Thoracic aorta (tissue), 2 donors: ENCODE results near the gene KLHL3. TPM values are rescaled to one million over a fixed set of nuclear protein-coding genes. Genes with fewer than 3 reads are reported as not detected.

ENCODE experiments used
- ATAC-seq: fragments of 150-250 bp; one replicate; pipeline ENCODE4 v1.8.0; 2017; ENCODE audit warnings: low read depth; ENCODE audit not compliant: insufficient number of reproducible peaks, low FRiP score
- DNase-seq: peaks from one replicate; pipeline ENCODE4 v3.0.0-alpha.2; 2020; ENCODE audit warnings: low spot score
- H3K27ac ChIP-seq, 2 donors: fragments of 200-600 bp; sonication (generic); 1 replicate in 1 of 2; 2 replicates in 1 of 2; pipeline ENCODE4 v1.5.1; 2016; ENCODE audit warnings: mild to moderate bottlenecking in 2 of 2, moderate library complexity in 2 of 2
- H3K27me3 ChIP-seq: fragments of 200-600 bp; sonication (generic); replicated peaks from 2 replicates; pipeline ENCODE4 v1.6.0; 2016; ENCODE audit warnings: mild to moderate bottlenecking; ENCODE audit not compliant: insufficient read depth
- H3K36me3 ChIP-seq: fragments of 200-600 bp; sonication (generic); one replicate; pipeline ENCODE4 v1.5.1; 2016
- H3K4me1 ChIP-seq, 2 donors: fragments of 200-600 bp; sonication (generic); 1 replicate in 1 of 2; 2 replicates in 1 of 2; pipeline versions ENCODE4 v1.5.1 to v1.6.0; 2016; ENCODE audit warnings: low read depth in 2 of 2, mild to moderate bottlenecking in 1 of 2; ENCODE audit not compliant: control insufficient read depth in 1 of 2
- H3K4me3 ChIP-seq: fragments of 200-600 bp; sonication (generic); 2 replicates; pipeline ENCODE4 v1.5.1; 2016; ENCODE audit warnings: mild to moderate bottlenecking
- H3K9me3 ChIP-seq: fragments of 200-600 bp; sonication (generic); 2 replicates; pipeline ENCODE4 v1.5.1; 2016
- CTCF ChIP-seq: fragments of 200-600 bp; sonication (generic); IDR thresholded peaks from one replicate; pipeline ENCODE4 v1.5.1; 2019; ENCODE audit warnings: antibody characterized with exemption
- total RNA-seq, 2 donors: library from RNA; depleted of rRNA; stranded (reverse); fragments of >200 nt; gene quantifications; one replicate each; pipeline versions ENCODE4 v1.1.0 to v1.2.3, GENCODE V29; 2016

KLHL3 gene
- total RNA-seq, 2 donors from 2014 or later: 9.1 to 12.8 TPM

- Histone ChIP-seq H3K27ac (no peak overlapping the region), H3K4me1 (peaks cover 0 to 13% of the 10 kb centered on the region in 2 donors), H3K36me3 (peaks cover 13% of the 10 kb centered on the region), H3K9me3 (no peaks in the 10 kb centered on the region), H3K27me3 (no peaks in the 10 kb centered on the region), H3K4me3 (no peak overlapping the region)
- no peak for ATAC-seq
- no peak for TF ChIP-seq CTCF
- DNase-seq: no peak
Observed at GRCh38 chr5:137693951-137694721, 41.8 kb downstream of the KLHL3 start.

- Histone ChIP-seq H3K4me3 (no peak overlapping the region), H3K27ac (no peak overlapping the region), H3K4me1 (peaks cover 0 to 11% of the 10 kb centered on the region in 2 donors), H3K9me3 (no peaks in the 10 kb centered on the region), H3K36me3 (peaks cover 13% of the 10 kb centered on the region), H3K27me3 (no peaks in the 10 kb centered on the region)
- ATAC-seq: no peak
- no peak for DNase-seq
- no peak for TF ChIP-seq CTCF
Observed at GRCh38 chr5:137693307-137693950, 42.5 kb downstream of the KLHL3 start.

GRCh38 chr5:137689306-137689705 is 46.6 kb downstream of the KLHL3 start:
- peaks cover 8% of the 10 kb centered on the region for H3K36me3 ChIP-seq
- DNase-seq: no peak
- no peak for ATAC-seq
- H3K4me1 ChIP-seq: peaks cover 0 to 11% of the 10 kb centered on the region in 2 donors
- H3K27ac ChIP-seq: no peak overlapping the region
- TF ChIP-seq CTCF: no peak
- H3K9me3 ChIP-seq: no peaks in the 10 kb centered on the region
- no peaks in the 10 kb centered on the region for H3K27me3 ChIP-seq
- no peak overlapping the region for H3K4me3 ChIP-seq

- H3K4me3 ChIP-seq: no peak overlapping the region
- peaks cover 8% of the 10 kb centered on the region for H3K36me3 ChIP-seq
- H3K4me1 ChIP-seq: peaks cover under 1 to 20% of the 10 kb centered on the region in 2 donors
- DNase-seq (no peak), ATAC-seq (no peak)
- H3K9me3 ChIP-seq: no peaks in the 10 kb centered on the region
- TF ChIP-seq CTCF: no peak
- no peaks in the 10 kb centered on the region for H3K27me3 ChIP-seq
- H3K27ac ChIP-seq: no peak overlapping the region
Observed at GRCh38 chr5:137688210-137688840, 47.6 kb downstream of the KLHL3 start.

GRCh38 chr5:137684761-137685160 is 51.1 kb downstream of the KLHL3 start:
- no peak overlapping the region for H3K27ac ChIP-seq
- DNase-seq (no peak), ATAC-seq (no peak)
- H3K4me1 ChIP-seq: peaks cover 3 to 14% of the 10 kb centered on the region in 2 donors
- no peaks in the 10 kb centered on the region for H3K9me3 ChIP-seq
- no peaks in the 10 kb centered on the region for H3K36me3 ChIP-seq
- no peaks in the 10 kb centered on the region for H3K27me3 ChIP-seq
- H3K4me3 ChIP-seq: no peak overlapping the region
- no peak for TF ChIP-seq CTCF
